OCI-LY7 (cell line): ENCODE data around the gene RPS15A.

Experiments used
- EZH2phosphoT487 ChIP-seq: fragments of 200-600 bp; sonication (generic); IDR thresholded peaks from 2 replicates; pipeline ENCODE4 v1.6.1; 2018; ENCODE audit warnings: low read depth, borderline replicate concordance, mild to moderate bottlenecking, mixed run types, antibody characterized with exemption, low read length, moderate library complexity, mixed read lengths
- TF ChIP-seq, protein P1 (sequence below): fragments of 200-600 bp; sonication (generic); conservative IDR thresholded peaks from 2 replicates; pipeline ENCODE4 v1.5.1; 2014; ENCODE audit warnings: mild to moderate bottlenecking, antibody characterized with exemption, low read length, moderate library complexity, mixed read lengths

DNA sequence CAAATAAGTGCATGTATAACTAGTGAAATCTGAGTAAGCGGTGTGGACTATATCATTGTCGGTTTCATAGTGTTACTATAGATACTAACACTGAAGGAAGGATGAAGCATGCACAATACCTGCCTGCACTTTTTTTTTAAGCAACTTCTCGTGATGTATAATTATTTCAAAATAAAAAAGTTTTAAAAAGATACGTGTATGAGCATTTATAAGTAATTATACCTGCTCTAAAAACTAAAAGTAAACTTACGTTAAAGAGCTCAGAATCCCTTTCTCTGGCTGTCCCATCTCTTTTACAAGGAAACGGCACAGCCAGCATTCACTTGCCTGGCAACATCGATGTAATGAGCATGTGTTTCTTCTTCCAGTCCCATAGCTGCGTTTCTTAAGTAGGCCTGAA lies 42.5 kb upstream of the RPS15A start:
- TF ChIP-seq, protein P1, sequence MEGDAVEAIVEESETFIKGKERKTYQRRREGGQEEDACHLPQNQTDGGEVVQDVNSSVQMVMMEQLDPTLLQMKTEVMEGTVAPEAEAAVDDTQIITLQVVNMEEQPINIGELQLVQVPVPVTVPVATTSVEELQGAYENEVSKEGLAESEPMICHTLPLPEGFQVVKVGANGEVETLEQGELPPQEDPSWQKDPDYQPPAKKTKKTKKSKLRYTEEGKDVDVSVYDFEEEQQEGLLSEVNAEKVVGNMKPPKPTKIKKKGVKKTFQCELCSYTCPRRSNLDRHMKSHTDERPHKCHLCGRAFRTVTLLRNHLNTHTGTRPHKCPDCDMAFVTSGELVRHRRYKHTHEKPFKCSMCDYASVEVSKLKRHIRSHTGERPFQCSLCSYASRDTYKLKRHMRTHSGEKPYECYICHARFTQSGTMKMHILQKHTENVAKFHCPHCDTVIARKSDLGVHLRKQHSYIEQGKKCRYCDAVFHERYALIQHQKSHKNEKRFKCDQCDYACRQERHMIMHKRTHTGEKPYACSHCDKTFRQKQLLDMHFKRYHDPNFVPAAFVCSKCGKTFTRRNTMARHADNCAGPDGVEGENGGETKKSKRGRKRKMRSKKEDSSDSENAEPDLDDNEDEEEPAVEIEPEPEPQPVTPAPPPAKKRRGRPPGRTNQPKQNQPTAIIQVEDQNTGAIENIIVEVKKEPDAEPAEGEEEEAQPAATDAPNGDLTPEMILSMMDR, result no peak
- no peak for TF ChIP-seq EZH2phosphoT487
